ENCODE measurements around the gene HUNK.
A peak's percentile ranks its signal among the peaks of the same experiment; 100 is the strongest.

HUNK gene

DNA sequence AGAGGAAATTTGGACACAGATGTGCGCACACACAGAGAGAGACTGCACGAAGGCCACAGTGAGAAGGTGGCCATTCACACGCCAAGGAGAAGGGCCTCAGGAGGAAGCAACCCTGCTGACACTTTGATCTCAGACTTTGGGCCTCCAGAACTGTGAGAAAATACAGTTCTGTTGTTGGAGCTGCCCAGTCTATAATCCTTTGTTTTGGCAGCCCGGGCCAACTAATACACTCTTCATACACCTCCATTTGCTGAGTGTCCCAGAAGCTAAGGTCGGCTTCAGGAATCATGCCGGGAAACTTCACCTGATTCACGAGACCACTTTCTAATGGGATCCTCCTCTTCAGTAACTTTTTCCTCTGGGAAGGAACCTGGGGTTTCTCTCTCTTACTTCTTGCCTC lies 23.2 kb downstream of the HUNK start:
- no peak for DNase-seq (ENCODE audit: low spot score)

DNA sequence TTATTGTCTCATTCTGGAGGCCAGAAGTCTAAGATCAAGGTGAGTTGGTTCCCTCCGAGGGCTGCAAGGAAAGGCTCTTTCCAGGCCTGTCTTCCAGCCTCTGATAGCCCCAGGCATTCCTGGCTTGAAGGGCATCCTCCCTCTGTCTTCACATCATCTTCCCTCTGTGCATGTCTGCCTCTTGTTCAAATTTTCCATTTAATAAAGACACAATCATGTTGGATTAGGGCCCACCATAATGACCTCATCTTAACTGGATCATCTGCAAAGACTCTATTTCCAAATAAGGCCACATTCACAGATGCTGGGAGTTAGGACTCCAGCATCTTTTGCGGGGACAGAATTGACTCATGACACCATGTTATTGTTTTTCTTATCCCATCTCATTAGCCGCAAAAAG lies 24.5 kb downstream of the HUNK start:
- peak; percentile 49 for DNase-seq (ENCODE audit: low spot score)

DNA sequence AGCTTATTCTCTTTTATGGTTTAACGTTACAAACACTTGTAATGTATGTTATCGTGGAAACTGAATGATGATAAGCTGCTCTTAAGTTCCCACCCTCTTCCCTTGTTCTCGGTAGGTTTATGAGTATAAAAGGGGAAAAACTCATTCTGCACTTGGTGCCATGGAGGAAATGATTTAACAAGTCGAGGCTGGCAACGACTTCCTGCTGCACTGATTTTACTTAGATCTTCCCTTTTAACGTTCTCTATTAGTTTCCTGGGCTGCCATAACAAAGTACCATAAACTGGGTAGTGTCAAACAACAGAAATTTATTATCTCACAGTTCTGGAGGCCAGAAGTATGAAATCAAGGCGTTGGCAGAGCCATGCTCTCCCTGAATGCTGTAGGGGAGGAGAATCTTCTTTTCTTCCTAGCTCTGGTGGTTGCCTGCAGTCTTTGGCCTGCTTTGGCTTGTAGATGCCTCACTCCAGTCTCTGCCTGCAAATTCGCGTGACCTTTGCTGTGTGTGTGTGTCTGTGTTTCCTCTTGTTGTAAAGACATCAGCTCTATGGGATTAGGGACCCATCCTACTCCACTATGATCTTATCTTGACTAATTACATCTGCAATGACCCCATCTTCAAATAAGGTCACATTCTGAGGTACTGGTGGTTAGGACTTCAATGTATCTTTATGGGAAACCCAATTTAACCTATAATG lies 26.3 kb downstream of the HUNK start:
- no peak for DNase-seq (ENCODE audit: low spot score)

DNA sequence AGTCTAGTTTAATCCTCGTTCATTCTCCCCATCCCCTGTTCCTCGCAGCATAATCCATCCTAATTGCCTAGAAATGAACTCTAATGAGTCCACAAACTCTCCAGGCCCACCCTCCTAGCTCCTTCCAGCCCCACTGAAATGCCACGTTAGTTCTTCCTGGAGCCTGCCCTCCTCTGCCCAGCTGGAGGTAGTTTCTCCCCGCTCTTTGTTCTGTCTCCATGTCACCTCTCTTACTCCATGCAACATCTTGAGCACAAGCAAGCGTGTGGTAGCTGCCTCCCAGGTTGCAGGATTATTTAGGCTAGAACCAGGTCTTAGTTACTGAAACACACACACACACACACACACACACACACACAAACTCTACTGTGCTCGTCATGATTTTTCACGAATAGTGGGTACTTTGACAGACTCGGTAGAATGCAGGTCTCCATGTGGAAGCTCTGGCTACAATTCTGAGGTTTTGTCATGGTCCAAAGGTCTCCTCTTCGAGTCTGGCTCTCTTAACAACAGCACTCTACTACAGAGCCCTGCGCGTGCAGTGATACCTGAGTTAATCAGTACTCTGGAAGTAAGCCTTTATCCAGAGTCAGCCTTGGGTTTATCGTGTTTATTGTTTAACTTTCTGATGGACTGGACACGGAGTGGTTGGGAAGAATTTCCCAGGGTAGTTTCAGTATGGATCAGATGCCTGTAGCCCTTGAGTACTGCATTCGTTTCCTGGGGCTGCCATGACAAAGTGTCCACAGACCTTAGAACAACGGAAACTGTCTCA lies 27.5 kb downstream of the HUNK start:
- no peak for DNase-seq (ENCODE audit: low spot score)

DNA sequence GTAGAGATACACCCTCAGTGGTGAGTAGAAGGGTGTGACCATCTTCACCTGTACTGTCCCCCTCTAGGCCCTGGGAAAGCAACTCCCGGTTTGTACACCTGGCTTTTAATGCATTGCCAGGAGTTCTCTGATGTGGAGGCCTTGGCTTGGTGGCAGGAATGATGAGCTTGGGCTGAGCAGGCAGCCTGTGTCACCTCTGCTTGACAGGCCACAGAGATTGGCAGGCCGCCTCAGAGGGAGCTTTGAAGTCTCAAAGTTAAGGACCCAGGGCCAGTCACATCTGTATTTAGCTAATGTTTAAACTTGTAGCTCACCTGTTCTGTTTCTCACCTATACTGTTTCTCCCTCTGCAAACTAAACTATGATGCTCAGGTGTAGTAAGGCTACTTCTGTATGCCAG lies 28.5 kb downstream of the HUNK start:
- DNase-seq (ENCODE audit: low spot score), result no peak

DNA sequence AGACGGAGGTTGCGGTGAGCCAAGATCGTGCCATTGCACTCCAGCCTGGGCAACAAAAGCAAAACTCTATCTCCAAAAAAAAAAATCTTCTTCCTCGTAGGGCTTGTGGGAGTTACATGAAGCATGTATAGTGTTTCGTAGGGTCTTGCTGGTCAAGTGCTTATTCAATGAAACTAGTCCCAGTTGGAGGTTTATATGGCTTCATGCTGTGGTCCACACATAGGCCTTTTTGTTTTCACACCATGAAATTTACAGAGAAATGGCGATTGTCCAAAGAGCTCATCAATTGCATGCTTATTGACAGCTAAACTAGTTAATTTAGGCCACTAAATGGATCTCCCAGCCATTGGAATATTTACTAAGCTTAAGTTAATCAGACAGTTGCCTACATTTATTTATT lies 29.6 kb downstream of the HUNK start:
- DNase-seq (ENCODE audit: low spot score), result no peak

DNA sequence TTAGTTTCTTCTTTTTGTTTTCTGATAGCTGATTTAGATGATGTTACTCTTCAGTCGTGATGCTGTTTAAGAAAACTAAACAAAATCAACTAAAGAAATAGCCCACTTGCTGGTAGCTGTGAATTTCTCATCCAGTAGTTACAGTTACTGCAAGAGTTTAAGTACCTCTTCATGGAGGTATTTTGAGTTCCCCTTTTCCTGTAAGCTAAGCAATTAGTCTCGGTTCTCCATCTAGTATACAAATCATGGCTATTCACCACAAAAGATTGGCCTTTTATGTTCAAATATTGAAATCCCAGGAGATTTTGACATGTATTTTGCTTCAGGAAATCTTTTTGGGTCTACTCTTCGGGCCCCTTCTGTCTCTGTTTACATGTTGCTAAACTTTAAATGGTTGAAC lies 31.1 kb downstream of the HUNK start:
- no peak for DNase-seq (ENCODE audit: low spot score)

DNA sequence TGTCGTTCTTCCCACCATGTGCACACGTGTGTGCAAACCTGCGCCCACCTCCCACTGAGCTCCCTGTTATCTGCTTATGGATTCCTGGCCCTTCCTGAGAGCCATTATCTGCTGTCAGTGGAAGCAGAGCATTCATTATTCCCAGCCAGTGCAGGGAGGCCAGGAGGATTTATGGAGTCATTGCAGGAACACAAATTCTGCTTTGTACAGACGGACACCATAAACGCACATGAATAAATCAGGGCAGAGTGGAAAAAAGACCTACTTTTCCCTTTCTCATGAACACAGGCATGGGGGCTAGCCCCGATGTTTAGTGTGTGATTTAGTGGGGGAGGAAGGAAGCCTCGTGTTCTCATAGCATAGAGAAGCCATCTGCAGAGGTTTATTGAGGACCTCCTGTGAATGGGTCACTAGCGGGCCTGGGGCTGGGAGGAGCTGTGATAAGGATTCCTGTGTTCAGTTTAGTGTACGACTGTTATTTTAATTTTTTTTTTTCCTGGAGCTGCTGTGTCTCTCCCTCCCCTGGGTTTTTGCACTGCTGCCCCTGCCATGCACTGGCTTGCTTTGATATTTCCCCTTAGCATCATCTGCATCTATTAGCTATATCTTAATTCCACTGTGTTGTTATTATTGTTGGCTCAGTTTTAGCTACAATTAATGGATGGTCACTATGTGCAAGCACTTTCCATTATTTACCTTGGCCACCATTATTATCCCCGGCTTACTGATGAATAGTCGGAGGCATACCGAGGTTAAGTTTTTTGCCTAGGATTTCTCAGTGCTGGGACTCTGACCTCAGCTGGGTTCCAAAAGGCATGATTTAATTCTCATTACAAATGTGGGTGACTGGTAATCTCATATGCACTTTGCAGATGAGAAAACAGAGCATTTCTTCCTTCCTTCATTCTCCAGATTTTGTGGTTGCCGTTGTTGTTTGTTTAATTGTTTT lies 33.0 kb downstream of the HUNK start:
- no peak for DNase-seq (ENCODE audit: low spot score)

DNA sequence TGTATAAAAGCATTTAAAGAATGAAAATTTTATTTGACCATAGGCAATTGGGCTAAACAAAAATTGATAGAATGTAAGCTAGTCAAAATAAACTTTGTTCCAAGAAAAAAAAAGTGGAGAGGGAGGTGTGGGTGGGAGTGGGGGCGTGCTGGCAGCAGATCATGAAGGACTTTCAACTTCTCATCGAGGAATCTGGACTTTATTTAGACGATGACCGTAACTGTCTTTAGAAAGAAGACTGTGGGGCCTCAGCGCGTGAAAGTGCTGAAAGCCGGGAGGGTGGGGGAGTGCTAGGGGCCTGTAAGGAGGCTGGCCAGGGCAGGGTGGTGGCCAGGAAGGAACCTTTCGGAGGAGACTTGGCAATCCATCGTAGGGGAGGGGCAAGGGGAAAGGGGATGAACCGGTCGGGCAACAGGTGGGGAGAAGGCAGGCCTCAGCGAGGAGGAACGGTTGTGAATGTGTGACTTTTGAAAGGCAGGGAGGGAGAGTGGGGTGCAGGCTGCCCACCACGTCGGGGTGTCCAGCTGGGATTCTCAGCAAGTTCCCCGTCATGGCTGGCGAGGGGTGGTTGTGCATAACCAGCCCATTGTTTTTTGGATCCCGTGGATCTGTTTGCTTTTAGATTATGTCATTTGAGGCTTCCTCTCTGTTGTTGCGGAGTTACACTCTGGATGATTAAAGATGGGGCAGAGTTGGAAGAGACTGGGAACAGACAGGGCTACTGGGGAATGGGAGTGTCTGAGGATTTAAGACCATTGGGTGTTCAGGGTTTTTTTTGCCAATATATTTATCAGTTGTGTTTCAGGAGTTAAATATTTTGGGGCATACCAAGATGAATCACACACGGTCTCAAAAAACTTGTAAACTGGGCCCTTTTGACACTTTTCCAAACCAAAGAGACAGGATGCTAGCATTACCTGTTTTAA lies 35.5 kb downstream of the HUNK start:
- peak; percentile 80 for DNase-seq (ENCODE audit: low spot score)

DNA sequence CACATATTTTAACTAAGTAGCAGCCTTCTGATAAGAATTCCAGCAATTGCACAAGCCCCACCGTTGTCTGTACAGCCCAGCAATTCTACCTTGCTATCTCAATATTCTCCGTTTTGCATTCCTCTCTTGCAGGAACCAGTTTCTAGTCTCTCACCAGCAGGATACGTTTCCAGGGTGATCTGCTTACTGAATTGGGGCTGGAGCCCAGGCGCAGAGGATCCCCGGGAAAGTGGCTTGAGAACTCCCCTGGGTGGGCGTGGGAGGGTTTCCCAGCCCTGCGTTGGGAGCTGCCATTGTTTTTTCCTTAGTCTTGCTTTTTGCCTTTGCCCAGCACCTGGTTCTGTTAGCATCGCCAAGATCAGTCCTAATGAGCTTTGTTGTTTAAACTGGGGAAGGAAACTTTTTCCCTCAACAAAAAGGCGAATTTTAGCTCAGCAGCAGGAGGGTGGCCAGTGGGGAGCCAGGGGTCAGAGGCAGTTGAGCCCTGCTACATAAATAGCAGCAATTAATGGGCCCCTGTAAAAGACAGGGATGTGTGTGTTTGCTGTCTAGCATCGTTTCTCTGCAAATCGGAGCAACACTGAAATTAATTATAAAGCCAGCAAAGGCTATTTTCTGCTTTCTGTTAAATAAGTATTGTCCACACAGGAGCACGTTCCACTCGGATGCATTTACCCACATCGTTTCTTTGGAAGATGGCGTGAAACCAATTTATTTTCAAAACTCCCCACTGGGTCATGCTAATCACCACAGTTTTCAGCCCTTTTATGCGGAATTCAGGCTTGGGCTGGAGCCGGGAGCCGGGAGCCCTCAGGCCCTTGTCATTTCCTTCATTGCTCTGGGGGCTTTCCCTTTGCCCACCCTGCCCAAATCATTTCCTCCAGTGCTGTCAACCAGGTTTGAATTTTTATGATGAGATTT lies 36.6 kb downstream of the HUNK start:
- no peak for DNase-seq (ENCODE audit: low spot score)

DNA sequence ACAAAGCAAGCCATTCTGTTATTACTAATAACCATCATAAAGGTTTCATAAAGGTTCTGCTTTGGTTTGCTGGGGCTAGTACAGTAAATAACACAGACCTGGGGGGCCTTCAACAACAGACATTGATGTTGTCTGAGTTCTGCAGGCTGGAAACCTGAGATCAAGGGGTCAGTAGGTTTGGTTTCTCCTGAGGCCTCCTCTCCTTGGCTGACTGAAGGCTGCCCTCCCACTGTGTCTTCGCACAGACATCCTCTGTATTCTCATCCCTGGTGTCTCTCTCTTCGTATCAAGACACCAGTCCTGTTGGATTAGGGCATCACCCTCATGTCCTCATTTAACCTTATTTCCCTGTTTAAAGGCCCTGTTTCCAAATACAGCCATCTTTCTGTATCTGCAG lies 37.3 kb downstream of the HUNK start:
- no peak for DNase-seq (ENCODE audit: low spot score)

DNA sequence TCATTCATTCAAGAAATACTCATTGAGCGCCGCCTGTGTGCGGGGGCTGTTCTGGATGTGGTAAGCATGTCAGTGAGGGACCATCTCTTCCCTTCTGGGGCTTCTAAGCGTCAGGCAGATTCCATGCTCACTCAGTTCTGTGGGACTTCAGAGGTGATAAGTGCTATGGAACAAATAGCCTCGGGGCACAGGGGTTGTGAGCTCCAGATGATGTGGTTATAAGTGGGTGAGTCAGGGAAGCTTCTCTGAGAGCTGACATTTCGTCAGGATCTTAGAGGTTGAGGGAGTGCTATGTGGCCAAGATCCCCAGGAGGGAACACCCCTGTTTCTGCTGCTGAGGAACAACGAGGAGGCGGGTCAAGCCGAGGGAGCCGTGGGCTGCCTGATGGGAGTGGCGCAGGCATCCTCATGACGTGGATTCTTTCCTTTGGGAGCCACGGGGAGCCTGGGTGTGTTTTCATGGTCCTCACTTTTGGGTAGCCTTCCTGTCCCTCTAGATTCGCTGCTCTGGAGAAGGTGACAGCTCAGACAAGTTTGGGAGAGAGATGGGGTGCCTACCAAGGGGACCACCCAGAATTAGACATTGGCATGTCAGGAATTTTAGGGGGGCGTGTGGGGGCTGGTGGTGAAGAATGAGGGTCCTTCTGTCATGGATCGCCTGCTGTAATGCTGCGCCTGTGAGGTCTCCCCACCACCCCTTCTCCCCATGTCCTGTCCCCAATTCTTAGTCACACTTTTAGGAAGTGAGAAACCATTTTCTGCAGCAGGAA lies 38.5 kb downstream of the HUNK start:
- peak; percentile 87 for DNase-seq (ENCODE audit: low spot score)

DNA sequence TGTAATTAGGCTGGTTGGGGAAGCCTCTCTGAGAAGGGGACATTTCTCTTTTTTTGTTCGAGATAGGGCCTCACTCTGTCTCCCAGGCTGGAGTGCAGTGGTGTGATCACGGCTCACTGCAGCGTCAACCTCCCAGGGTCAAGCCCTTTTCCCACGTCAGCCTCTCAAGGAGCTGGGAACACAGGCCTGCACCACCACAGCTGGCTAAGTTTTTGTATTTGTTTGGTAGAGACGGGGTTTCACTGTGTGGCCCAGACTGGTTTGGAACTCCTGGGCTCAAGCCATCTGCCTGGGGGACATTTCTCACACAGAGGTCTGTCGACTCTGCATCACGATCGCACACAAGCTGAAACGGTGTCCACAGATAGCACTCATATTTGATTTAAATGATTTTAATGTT lies 39.7 kb downstream of the HUNK start:
- no peak for DNase-seq (ENCODE audit: low spot score)

DNA sequence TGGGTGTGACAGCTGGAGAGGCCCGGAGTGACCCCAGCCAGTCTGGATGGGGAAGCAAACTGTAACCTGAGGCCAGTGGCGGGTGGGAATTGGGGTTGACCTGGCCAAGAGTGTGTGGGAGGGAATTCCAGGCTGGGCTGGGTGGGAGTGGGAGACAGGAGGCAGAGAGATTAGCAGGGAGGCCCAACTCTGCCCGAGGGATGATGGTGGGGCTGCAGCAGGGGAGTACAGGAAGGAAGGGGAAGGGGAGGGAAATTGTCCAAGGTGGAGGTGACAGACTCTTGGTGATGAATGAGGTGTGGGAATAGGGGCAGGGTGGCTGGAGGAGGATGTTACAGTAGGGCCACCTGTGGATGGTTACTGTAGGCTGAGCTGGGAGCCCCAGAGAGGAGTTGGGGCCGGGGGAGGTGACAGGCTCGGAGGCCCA lies 40.4 kb downstream of the HUNK start:
- no peak for DNase-seq (ENCODE audit: low spot score)

DNA sequence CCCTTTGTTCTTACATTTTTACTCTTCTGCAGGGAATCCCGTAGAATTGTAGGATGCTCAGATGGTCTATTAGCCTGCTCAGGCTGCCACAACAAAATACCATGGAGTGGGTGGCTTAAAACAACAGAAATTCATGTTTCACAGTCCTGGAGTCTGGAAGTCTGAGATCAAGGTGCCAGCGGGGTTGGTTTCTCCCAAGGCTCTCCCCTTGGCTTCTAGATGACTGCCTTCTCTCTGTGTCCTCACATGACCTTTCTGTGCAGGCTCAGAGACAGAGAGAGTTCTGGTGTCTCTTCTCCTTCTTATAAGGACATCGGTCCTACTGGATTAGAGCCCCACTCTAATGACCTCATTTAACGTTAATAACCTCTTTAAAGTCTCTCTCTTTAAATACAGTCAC lies 41.7 kb downstream of the HUNK start:
- DNase-seq (ENCODE audit: low spot score), result no peak

DNA sequence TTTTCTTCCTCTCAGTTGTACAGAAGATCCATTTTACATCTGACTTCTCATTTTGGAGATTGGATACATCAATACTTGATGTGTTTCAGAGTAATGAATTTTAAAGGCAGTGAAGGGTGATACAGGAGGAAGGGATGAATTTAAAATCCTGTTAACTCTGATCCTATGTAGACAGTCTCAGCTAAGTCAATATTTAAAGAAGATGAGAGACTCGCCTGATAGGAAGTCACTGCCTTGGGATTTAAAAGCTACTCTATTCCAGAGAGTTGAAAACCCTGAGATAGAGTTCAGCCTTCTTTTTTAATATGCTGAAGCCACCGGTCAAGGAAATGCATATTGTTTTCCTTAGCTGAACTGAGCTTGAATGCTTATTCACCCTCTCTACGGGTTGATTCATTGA lies 42.7 kb downstream of the HUNK start:
- DNase-seq (ENCODE audit: low spot score), result no peak

DNA sequence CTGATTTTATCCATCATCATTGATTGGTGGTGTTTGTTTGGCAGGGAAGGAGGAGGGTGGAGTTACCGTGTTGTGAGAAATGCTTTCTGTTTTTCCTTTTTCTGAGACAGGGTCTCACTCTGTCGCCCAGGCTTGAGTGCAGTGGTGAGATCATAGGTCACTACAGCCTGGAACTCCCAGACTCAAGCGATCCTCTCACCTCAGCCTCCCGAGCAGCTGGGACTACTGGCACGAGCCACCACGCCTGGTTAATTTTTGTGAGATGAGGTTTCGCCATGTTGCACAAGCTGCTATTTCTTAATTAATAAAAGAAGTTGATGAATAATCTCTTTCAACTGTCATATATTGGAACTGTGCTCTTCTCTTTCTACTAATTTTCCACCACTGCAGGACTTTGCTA lies 44.3 kb downstream of the HUNK start:
- no peak for DNase-seq (ENCODE audit: low spot score)

DNA sequence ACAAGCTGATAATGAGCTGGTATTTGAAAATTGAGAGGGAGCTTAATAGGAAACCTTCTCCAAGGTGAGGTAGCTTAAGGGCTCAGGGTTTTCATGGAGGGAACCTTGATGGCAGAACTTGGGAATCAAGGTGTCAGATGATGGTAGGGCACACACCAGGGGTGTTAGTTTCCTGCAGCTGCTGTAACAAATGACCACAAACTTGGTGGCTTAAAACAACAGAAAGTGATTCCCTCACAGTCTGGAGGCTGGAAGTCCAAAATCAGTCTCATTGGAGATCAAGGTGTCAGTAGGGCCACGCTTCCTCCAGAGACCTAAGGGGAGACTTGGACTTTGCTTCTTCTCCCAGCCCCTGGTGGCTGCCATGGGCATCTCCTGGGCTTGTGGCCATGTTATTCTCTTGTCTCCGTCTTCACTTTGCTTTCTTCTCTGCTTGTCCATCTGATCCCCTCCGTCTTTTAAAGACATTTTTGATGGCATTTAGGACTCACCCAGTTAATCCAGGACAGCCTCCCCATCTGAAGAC lies 45.5 kb downstream of the HUNK start:
- DNase-seq (ENCODE audit: low spot score), result no peak

DNA sequence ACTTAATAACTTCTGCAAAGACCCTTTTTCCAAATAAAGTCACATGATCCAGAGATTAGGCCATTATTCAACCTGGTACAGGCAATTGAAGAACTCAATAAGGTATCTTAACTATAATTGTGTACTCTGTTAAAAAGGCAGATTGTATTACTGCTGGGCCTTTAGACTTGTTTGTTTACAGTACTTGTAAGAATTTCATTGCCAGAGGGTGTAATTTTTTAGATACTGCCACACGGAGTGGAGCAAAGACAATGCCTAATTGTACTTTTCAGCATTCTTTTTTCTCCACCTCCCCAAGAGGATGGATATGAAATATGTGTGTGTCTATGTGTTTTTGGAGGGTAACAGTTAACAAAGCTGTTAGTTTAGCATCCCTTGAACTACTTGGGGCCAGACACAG lies 47.5 kb downstream of the HUNK start:
- DNase-seq (ENCODE audit: low spot score), result no peak

Data from AG20443 (cell line).